GM19463 (cell line): ENCODE data around the gene CRIP1.

Experiments used
- ATAC-seq: cut with Tn5 transposase; IDR thresholded peaks from one replicate; pipeline ENCODE4 v1.9.1; 2021; ENCODE audit warnings: mild to moderate bottlenecking, moderate library complexity; ENCODE audit not compliant: unreplicated experiment

The CRIP1 gene

DNA sequence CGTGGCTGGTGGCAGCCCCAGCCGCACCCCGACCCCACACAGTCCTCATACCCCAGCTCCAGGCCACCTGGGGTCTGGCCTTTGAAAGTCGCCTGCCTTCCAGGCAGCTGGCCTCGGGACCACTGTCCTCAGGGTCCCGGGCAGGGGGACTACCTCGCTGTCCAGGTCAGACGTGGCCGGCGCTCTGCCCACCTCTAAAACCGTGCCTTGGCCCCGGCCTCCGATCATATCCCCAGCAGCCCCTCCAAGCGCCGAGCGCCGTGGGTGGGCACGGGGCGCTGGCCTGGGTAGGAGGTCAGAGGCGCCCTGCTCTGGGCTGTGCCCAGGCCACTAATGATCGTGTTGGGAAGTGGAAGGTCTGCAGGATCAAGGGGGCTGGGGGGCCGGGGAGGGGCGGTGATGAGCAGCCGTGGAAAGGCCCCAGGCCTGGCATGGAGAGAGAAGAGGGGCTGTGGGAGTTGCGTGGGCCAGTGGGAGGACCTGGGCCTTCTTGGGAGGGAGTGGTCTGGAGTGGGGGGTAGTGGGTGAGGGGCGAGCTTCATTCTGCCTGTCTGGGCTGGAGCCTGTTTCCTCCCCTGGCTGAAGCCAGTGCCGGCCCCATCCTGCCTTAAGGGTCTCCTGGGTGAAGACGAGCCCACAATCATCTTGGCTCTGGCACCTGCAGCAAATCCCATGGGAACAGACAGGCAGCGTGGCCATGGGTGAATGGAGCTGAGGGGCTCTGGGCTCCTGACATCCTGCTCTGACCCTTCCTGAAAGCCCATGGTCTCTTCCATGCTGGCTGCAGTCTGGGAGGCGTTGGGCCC, 44.6 kb downstream of the CRIP1 start:
- no peak for ATAC-seq

DNA sequence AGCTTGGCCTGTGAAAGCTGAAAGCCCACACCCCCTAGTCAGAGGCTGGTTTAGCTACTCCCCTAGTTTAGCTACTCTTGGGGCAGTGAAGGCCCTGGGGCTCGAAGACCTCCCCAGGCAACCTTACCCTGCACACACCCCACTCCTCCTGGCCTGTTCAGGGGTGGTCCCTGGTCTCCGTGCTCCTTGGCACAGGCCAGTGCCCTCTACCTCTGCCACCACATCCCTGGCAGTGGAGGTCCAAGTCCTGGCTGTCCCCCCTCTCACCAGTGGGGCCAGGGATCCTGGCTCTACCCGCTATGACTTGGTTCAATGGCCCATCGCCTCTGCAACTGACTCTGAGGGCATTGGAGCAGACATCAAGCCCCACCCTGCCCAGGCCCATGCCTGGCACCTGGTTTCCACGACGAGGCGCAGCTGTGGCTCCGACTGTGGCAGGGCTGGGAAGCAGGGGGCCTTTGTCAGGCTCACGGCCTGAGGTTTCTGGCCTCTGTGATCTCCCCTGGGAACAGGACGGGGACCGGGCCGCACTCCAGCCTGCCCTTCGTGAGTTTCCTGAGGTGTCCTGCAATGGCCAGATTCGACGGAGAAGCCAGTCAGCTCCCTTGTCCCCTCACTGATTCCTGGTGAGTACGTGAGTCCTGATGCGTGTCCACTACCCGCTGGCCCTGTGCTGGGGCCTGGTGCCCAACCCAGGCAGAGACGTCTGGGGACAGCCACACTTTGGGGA, 45.4 kb downstream of the CRIP1 start:
- ATAC-seq, result no peak

DNA sequence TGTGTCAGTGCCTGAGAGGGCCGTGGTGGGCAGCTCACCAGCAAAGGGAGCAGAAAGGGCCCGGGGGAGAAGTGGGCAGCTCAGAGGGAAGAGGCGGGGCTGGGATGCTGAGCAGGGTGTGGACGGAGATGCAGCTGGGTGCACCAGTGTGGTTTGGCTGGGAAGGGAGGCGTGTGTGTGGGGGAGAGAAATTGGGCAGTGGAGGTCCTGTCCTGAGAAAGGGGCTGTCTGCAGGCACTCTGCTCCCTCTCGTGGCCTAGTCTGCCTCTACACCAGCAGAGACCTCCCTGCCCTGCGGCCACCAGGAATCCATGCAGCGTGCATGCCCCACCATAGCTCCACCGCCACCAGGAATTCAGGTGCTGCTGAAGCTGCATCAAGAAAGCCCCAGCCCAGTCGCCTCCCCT, 46.1 kb downstream of the CRIP1 start:
- ATAC-seq, result no peak

DNA sequence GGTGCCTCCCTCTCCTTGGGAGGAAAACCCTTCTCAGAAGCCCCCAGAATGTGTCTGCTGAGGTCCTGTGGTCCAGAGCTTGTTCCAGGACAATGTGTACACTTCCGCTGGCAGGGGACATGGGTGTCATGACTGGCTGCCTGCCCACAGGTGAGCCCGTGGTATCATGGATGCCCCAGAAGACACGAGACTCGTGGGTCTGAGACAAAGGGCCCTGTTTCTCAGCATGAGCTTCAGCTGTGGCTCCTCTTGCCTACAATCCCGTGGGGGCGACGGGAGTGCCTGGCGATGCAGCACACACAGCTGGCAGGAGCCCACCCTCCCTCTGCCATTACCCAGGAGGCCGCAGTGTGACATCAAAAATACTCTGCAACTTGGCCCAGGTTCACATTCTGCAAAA, 46.7 kb downstream of the CRIP1 start:
- no peak for ATAC-seq

DNA sequence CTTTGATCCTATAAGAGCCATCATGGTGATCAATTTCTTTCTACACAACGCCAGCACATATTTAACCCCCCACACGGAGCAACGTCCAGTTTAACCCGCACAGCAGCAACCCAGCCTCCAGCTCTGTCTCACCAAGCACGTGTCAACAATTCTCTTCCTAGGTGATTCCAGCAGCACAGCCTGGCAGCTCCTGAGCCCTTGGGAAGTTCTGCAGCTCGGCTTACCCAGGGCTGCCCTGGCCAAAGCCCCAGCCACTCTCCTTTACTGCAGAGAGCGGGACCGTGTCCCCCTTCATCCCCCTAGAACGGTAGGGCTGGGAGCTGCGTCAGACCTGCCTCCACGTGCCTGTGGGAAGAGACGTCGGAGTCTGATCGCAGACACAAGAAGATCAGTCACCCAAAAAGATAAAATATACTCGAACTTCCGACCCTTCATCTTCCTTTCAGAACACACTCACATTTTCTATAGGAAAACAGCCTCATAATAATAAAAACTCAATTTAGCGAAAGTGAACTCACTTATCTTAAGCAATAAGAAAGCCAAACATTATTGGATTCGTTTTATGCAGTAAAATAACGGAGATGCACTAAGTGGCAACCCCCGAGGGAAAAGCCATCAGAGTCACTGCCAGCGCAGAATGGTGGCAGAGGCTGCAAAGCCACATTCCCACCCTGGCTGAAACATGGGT, 47.3 kb downstream of the CRIP1 start:
- no peak for ATAC-seq

DNA sequence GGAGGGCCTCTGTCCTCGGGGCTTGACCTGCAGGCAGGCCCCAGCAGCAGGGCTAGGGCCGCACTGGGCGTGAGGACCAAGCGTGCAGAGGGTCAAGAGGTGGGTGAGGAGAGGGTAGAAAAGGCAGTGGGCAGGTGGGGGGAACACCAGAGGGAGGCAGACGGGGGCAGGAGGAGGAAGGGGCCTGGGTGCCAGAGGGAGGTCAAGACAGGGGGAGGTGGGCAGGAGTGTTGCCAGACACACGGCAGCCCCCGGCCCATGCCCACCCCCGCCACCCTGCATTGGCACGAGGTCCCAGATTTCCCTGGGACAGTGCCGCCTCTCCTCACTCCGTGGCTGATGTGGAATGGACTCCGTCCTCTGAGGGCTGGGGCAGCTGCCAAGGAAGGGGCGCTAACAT, 47.9 kb downstream of the CRIP1 start:
- no peak for ATAC-seq

DNA sequence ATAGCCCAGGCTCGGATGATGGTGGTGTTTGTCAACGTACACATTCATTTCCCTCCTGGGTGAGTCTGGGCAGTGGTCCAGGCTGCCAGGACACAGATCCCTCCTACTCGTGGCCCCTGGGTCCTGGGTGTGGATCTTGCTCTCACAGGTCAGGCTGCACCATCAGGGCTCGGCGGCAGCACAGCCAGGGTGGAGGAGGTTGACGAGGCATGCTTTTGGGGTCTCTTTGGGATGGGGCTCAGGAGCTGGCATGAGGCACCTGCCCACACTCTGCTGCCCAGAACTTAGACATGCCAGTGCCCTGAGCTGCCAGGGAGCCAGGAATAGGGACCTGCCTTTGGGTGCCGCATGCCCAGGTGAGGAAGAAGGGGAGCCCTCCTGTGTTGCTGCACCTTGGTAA, 49.4 kb downstream of the CRIP1 start:
- no peak for ATAC-seq

DNA sequence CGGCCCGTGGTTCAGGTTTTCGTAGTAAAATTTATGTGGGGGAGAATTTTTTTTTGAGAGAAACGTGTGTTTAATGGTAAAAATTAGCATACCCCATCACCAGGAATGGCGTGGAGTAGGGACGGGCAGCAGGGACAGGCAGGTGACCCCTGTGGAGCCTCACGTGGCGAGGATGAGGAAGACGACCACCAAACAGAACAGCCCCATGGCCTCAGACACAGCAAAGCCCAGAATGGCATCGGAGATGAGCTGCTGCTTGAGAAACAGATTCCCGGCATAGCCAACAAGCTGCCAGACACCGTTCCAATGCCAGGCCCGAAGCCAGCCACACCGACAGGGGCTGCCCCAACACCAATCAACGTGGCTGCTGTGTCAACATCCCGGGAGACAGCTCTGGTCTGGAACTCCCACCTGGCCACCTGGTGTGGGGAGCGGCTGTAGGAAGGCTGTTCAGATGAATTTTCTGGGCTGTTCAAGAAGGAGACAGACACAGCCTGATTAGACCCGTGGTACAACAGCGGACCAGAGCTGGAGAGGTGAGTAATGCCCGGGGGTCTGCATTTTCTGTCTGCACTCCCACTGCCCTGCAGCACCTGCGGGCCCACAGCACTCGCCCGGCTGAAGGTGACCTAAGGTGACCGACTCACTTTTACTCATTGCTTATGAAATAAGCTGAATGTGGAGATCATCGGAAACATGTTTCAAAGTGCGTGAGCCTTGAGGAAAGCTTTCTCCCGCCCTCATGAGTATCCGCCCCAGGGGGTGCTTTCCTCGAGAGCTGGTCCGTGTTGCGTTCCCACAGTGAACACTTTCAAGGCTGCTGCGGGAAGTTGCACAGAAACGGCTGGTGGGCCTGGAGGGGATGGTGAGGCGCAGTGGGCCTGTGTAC, 50.2 kb downstream of the CRIP1 start:
- ATAC-seq, result no peak

DNA sequence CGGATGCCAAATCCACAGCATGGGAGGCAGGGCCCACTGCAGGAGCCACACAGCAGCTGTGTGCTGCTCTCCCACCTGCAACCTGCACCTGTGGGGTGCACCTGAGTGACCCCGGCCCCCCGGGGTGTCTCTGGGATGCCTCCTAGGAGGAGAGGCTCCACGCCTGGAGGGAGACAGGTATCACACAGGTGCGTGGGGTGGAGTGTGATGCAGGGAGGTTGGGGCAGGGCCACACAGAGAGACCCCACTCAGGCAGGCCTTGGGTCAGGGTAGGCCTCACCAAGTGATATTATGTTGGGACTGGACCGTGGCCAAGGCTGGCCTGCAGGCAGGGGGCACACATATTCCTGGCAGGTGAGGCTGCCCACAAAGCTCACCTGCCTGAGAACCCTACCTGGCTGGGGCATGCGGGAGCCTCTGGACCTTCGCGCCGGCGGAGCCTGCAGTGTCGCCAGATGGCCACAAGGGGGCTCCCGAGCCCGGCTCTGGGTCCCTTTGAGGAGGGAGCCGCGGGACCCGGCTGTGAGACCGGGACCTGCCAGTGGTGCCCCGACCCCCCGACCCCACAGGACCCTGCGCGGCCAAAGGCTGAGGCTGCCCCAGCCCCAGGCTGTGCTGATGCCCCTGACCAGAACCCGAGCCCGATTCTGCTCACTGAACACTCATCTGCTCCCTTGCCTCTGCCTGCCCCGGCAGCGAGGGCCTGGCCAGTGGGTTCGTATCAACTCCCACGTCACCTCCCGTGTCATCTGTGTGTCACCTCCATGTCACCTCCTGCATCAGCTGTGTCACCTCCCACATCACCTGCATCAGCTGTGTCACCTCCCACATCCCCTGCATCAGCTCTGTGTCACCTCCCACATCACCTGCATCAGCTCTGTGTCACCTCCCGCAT, 51.1 kb downstream of the CRIP1 start:
- ATAC-seq, result no peak
